ENCODE measurements around the gene PADI2. TPM values are rescaled to one million over a fixed set of nuclear protein-coding genes. Genes with fewer than 3 reads are reported as not detected.

Gene PADI2
- total and polyA plus RNA-seq, 4 donors, result 0.25 to 2.4 (median 0.96) TPM

DNA sequence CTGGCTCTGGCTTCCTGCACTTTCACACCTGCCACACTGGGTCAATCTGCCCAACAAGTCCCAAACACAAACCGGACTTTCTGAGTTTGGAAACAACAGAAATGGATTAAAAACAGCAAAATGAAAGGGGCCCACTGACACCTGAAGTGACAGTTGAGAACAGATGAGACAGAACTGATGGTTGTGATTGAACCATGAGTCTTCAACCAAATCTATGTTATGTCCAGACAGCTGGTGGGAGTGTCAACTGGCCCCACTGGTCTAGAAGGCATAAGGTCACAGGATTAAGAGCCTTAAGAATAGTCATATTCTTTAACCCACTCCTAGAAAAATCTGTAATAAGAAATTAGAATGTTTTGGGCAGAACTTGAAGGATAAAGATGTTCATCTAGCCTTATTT lies 94.5 kb downstream of the PADI2 start (continued):
- no peak for TF ChIP-seq HNF4G (IDR thresholded peaks at IDR 0.05)
- TF ChIP-seq NR2F2 (IDR thresholded peaks at IDR 0.05), result no peak
- TF ChIP-seq, protein P1, sequence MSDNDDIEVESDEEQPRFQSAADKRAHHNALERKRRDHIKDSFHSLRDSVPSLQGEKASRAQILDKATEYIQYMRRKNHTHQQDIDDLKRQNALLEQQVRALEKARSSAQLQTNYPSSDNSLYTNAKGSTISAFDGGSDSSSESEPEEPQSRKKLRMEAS (IDR thresholded peaks at IDR 0.05), result no peak

GRCh38 chr1:17023573-17023972 lies 95.7 kb downstream of the PADI2 start:
- Histone ChIP-seq H3K4me1 (ENCODE audit: control insufficient read depth in 4 of 4, insufficient read depth in 4 of 4, low read length in 3 of 4) (no peaks in the 10 kb centered on the region), H3K27me3 (ENCODE audit: control insufficient read depth in 4 of 4, insufficient read depth in 4 of 4, low read length in 3 of 4) (no peaks in the 10 kb centered on the region), H3K9ac (ENCODE audit: low read depth in 1 of 2, low read length in 2 of 2) (no peak overlapping the region), H3K4me3 (ENCODE audit: low read depth in 1 of 3, low read length in 3 of 3) (no peak overlapping the region), H3K36me3 (ENCODE audit: control insufficient read depth in 4 of 4, insufficient read depth in 3 of 4, low read depth in 1 of 4, low read length in 3 of 4) (peaks cover 25 to 98% (median 77%) of the 10 kb centered on the region in 4 donors), H3K27ac (ENCODE audit: low read depth in 1 of 2, low read length in 2 of 2) (no peak overlapping the region), H3K9me3 (ENCODE audit: control insufficient read depth in 4 of 4, low read length in 3 of 4) (no peaks in the 10 kb centered on the region)
- DNase-seq (ENCODE audit: low spot score), result no peak
- 88% methylated on average over 3 of the region's 3 CpGs for WGBS
- TF ChIP-seq GABPA (IDR thresholded peaks at IDR 0.05 in 1 of 2, conservative IDR thresholded peaks at IDR 0.05 in 1 of 2), result no peak

GRCh38 chr1:17023102-17023501 lies 96.1 kb downstream of the PADI2 start:
- no peaks in the 10 kb centered on the region for H3K9me3 ChIP-seq (ENCODE audit: control insufficient read depth in 4 of 4, low read length in 3 of 4)
- no peak for DNase-seq (ENCODE audit: low spot score)
- H3K27me3 ChIP-seq (ENCODE audit: control insufficient read depth in 4 of 4, insufficient read depth in 4 of 4, low read length in 3 of 4), result no peaks in the 10 kb centered on the region
- no peaks in the 10 kb centered on the region for H3K4me1 ChIP-seq (ENCODE audit: control insufficient read depth in 4 of 4, insufficient read depth in 4 of 4, low read length in 3 of 4)
- no peak overlapping the region for H3K4me3 ChIP-seq (ENCODE audit: low read depth in 1 of 3, low read length in 3 of 3)
- H3K36me3 ChIP-seq (ENCODE audit: control insufficient read depth in 4 of 4, insufficient read depth in 3 of 4, low read depth in 1 of 4, low read length in 3 of 4), result peaks cover 25 to 98% (median 77%) of the 10 kb centered on the region in 4 donors
- H3K27ac ChIP-seq (ENCODE audit: low read depth in 1 of 2, low read length in 2 of 2), result no peak overlapping the region
- no peak overlapping the region for H3K9ac ChIP-seq (ENCODE audit: low read depth in 1 of 2, low read length in 2 of 2)
- TF ChIP-seq RXRA (IDR thresholded peaks at IDR 0.05) (no peak), RAD21 (IDR thresholded peaks at IDR 0.05) (no peak), HNF4A (conservative IDR thresholded peaks at IDR 0.05) (no peak), TAF1 (conservative IDR thresholded peaks at IDR 0.05) (no peak), ZBTB33 (IDR thresholded peaks at IDR 0.05) (no peak)
- TF ChIP-seq, protein P1 (IDR thresholded peaks at IDR 0.05), result no peak
- TF ChIP-seq, protein P2, sequence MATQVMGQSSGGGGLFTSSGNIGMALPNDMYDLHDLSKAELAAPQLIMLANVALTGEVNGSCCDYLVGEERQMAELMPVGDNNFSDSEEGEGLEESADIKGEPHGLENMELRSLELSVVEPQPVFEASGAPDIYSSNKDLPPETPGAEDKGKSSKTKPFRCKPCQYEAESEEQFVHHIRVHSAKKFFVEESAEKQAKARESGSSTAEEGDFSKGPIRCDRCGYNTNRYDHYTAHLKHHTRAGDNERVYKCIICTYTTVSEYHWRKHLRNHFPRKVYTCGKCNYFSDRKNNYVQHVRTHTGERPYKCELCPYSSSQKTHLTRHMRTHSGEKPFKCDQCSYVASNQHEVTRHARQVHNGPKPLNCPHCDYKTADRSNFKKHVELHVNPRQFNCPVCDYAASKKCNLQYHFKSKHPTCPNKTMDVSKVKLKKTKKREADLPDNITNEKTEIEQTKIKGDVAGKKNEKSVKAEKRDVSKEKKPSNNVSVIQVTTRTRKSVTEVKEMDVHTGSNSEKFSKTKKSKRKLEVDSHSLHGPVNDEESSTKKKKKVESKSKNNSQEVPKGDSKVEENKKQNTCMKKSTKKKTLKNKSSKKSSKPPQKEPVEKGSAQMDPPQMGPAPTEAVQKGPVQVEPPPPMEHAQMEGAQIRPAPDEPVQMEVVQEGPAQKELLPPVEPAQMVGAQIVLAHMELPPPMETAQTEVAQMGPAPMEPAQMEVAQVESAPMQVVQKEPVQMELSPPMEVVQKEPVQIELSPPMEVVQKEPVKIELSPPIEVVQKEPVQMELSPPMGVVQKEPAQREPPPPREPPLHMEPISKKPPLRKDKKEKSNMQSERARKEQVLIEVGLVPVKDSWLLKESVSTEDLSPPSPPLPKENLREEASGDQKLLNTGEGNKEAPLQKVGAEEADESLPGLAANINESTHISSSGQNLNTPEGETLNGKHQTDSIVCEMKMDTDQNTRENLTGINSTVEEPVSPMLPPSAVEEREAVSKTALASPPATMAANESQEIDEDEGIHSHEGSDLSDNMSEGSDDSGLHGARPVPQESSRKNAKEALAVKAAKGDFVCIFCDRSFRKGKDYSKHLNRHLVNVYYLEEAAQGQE (IDR thresholded peaks at IDR 0.05), result no peak
- 72% methylated on average over 4 of the region's 4 CpGs for WGBS

GRCh38 chr1:17021896-17022295 lies 97.4 kb downstream of the PADI2 start:
- Histone ChIP-seq H3K4me1 (ENCODE audit: control insufficient read depth in 4 of 4, insufficient read depth in 4 of 4, low read length in 3 of 4) (no peaks in the 10 kb centered on the region), H3K4me3 (ENCODE audit: low read depth in 1 of 3, low read length in 3 of 3) (no peak overlapping the region), H3K36me3 (ENCODE audit: control insufficient read depth in 4 of 4, insufficient read depth in 3 of 4, low read depth in 1 of 4, low read length in 3 of 4) (peaks cover 20 to 90% (median 67%) of the 10 kb centered on the region in 4 donors), H3K9me3 (ENCODE audit: control insufficient read depth in 4 of 4, low read length in 3 of 4) (no peaks in the 10 kb centered on the region), H3K27ac (ENCODE audit: low read depth in 1 of 2, low read length in 2 of 2) (no peak overlapping the region), H3K27me3 (ENCODE audit: control insufficient read depth in 4 of 4, insufficient read depth in 4 of 4, low read length in 3 of 4) (no peaks in the 10 kb centered on the region), H3K9ac (ENCODE audit: low read depth in 1 of 2, low read length in 2 of 2) (no peak overlapping the region)
- no peak for TF ChIP-seq GABPA (IDR thresholded peaks at IDR 0.05 in 1 of 2, conservative IDR thresholded peaks at IDR 0.05 in 1 of 2)
- TF ChIP-seq HNF4G (IDR thresholded peaks at IDR 0.05), result no peak
- TF ChIP-seq RXRA (IDR thresholded peaks at IDR 0.05), result no peak
- TF ChIP-seq TAF1 (conservative IDR thresholded peaks at IDR 0.05), result no peak
- TF ChIP-seq ATF3 (IDR thresholded peaks at IDR 0.05), result no peak
- no peak for TF ChIP-seq EGR1 (IDR thresholded peaks at IDR 0.05; ENCODE audit: low read depth in 2 of 2)
- TF ChIP-seq ZBTB33 (IDR thresholded peaks at IDR 0.05), result no peak
- TF ChIP-seq YY1 (IDR thresholded peaks at IDR 0.05), result no peak
- TF ChIP-seq NR2F2 (IDR thresholded peaks at IDR 0.05), result no peak
- no peak for TF ChIP-seq JUND (IDR thresholded peaks at IDR 0.05)
- WGBS, result 92% methylated on average over 10 of the region's 10 CpGs
- DNase-seq (ENCODE audit: low spot score), result no peak

Measured in liver (tissue), 9 donors.